Measurements from ENCODE around the gene IFIH1.

The IFIH1 gene

DNA sequence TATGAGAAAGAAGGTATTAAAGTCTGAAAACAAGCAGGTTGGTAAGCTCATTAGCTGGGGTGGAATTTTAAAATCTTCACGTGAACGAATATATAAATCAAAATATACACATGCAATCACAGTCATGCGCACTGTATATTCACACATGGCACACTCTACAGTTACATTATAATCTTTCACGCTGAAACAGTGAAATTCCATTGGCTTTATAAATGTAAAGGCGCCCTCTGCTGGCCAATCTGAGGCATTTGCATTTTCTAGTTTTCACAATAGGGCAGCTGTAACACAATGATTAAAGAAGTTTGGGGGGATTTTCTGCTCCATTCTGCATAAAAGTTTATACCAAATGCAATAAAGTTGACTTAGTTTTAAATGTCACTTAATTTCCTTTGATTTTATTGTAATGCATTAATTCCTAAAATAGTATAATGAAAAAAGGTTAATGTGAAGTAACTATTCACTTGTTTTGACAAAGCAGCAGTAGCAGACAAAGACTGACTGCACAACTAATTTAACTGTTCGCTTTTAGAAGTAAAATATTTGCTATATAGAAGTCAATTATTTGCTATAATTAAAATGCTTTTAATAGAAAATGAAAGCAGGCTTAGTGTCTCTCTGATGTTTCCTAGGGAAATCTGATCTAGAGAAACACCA, 17.2 kb downstream of the IFIH1 start:
- Histone ChIP-seq H2AK5ac (ENCODE audit: low read length) (no peak overlapping the region), H2BK5ac (ENCODE audit: low read depth, low read length, poor library complexity) (no peak overlapping the region), H4K12ac (ENCODE audit: low read depth, low read length) (no peak overlapping the region), H3K23ac (ENCODE audit: low read length) (no peak overlapping the region), H2BK120ac (ENCODE audit: insufficient read depth, low read length, poor library complexity) (no peak overlapping the region), H3K18ac (ENCODE audit: low read length) (no peak overlapping the region), H4K91ac (ENCODE audit: low read depth, low read length) (no peak overlapping the region), H3K4me1 (ENCODE audit: control insufficient read depth in 1 of 2, insufficient read depth in 2 of 2, low read length in 2 of 2) (no peaks in the 10 kb centered on the region), H3K9ac (ENCODE audit: low read length) (no peak overlapping the region), H3K79me1 (ENCODE audit: low read length) (no peaks in the 10 kb centered on the region), H2BK12ac (ENCODE audit: low read length) (no peak overlapping the region), H3K9me3 (ENCODE audit: insufficient read depth, low read depth, low read length) (no peaks in the 10 kb centered on the region), H3K4ac (ENCODE audit: low read depth, low read length) (no peak overlapping the region), H3K4me2 (ENCODE audit: low read length) (no peak overlapping the region), H3K14ac (ENCODE audit: low read length) (no peak overlapping the region), H3K36me3 (ENCODE audit: control insufficient read depth in 1 of 2, insufficient read depth in 2 of 2, low read length in 2 of 2) (no peaks in the 10 kb centered on the region), H3K4me3 (ENCODE audit: low read depth, low read length) (no peak overlapping the region), H3K27me3 (ENCODE audit: insufficient read depth, low read length) (no peaks in the 10 kb centered on the region), H3K79me2 (ENCODE audit: control insufficient read depth, insufficient read depth, low read length, poor library complexity) (no peaks in the 10 kb centered on the region), H2AFZ (ENCODE audit: insufficient read depth, low read length, poor library complexity) (no peak overlapping the region), H4K8ac (ENCODE audit: low read depth, low read length) (no peak overlapping the region), H3K27ac (ENCODE audit: low read depth, low read length) (no peak overlapping the region)
- no CpG with 5 or more reads among the region's 6 CpGs for WGBS (ENCODE audit: extremely low coverage, insufficient coverage, insufficient read length)
- peak; percentile 39 to 84 for DNase-seq

DNA sequence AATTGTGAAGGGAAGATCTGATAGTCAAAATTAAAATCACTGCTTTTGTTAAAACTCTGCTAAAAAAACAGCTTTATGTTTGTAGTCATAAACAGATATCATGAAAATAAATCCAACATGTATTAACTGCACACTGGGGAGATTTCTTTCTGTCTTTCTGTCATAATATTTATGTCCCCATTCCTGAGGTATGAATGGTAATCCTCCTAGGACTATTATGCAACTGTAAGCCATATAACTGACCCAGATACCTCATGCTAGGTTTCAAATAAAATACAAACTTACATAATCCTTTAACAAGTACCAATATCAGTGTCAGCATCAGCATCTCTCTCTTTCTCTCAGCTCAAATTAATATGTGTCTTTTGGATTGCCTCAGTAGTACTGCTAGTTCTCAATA, 18.2 kb downstream of the IFIH1 start:
- H2AK5ac ChIP-seq (ENCODE audit: low read length): no peak overlapping the region
- H2AFZ ChIP-seq (ENCODE audit: insufficient read depth, low read length, poor library complexity): no peak overlapping the region
- no peak overlapping the region for H3K4me2 ChIP-seq (ENCODE audit: low read length)
- H3K9me3 ChIP-seq (ENCODE audit: insufficient read depth, low read depth, low read length): no peaks in the 10 kb centered on the region
- peaks cover 2% of the 10 kb centered on the region for H3K79me1 ChIP-seq (ENCODE audit: low read length)
- H3K18ac ChIP-seq (ENCODE audit: low read length): no peak overlapping the region
- DNase-seq: no peak
- H2BK5ac ChIP-seq (ENCODE audit: low read depth, low read length, poor library complexity): no peak overlapping the region
- H2BK120ac ChIP-seq (ENCODE audit: insufficient read depth, low read length, poor library complexity): no peak overlapping the region
- no peak overlapping the region for H3K23ac ChIP-seq (ENCODE audit: low read length)
- no peak overlapping the region for H4K8ac ChIP-seq (ENCODE audit: low read depth, low read length)
- no peak overlapping the region for H4K12ac ChIP-seq (ENCODE audit: low read depth, low read length)
- no peak overlapping the region for H2BK12ac ChIP-seq (ENCODE audit: low read length)
- H3K4ac ChIP-seq (ENCODE audit: low read depth, low read length): no peak overlapping the region
- H3K4me3 ChIP-seq (ENCODE audit: low read depth, low read length): no peak overlapping the region
- H3K9ac ChIP-seq (ENCODE audit: low read length): no peak overlapping the region
- H3K27me3 ChIP-seq (ENCODE audit: insufficient read depth, low read length): no peaks in the 10 kb centered on the region
- no peak overlapping the region for H3K27ac ChIP-seq (ENCODE audit: low read depth, low read length)
- H3K79me2 ChIP-seq (ENCODE audit: control insufficient read depth, insufficient read depth, low read length, poor library complexity): no peaks in the 10 kb centered on the region
- no peaks in the 10 kb centered on the region for H3K4me1 ChIP-seq (ENCODE audit: control insufficient read depth in 1 of 2, insufficient read depth in 2 of 2, low read length in 2 of 2)
- H3K36me3 ChIP-seq (ENCODE audit: control insufficient read depth in 1 of 2, insufficient read depth in 2 of 2, low read length in 2 of 2): no peaks in the 10 kb centered on the region
- H3K14ac ChIP-seq (ENCODE audit: low read length): no peak overlapping the region
- H4K91ac ChIP-seq (ENCODE audit: low read depth, low read length): no peak overlapping the region

DNA sequence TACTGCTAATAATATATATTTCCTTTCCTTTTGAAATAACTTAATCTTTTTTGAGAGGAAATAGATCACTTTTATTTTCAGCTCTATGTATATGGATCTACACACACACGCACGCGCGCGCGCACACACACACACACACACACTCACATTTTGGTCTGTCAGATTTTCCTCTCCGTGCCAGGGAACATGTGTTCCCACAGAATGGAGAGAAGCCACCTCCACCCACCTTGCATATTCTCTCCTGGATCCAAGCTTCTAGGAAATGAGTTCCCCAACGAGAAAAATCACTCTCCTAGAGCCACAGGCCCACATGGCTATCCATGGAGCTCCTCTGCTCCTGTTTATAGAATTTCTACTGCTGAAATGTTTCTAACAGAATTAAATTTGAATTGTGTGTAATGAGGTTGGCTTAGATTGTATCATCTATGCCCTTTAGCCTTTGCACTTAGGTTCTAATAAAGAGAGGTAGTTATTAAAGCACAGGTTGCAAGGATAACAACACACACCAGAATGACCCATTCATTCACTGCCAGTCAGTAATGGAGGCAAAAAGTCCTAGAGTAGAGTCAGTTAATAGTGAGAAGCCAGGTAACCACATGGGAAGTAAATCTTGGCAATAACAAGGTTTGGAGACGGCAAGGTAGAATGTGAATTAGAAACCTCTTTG, 19.7 kb downstream of the IFIH1 start:
- Histone ChIP-seq H2AK5ac (ENCODE audit: low read length) (no peak overlapping the region), H3K4ac (ENCODE audit: low read depth, low read length) (no peak overlapping the region), H2BK120ac (ENCODE audit: insufficient read depth, low read length, poor library complexity) (no peak overlapping the region), H3K4me2 (ENCODE audit: low read length) (no peak overlapping the region), H3K27me3 (ENCODE audit: insufficient read depth, low read length) (no peaks in the 10 kb centered on the region), H3K27ac (ENCODE audit: low read depth, low read length) (no peak overlapping the region), H3K23ac (ENCODE audit: low read length) (no peak overlapping the region), H3K14ac (ENCODE audit: low read length) (no peak overlapping the region), H4K91ac (ENCODE audit: low read depth, low read length) (no peak overlapping the region), H3K79me2 (ENCODE audit: control insufficient read depth, insufficient read depth, low read length, poor library complexity) (no peaks in the 10 kb centered on the region), H2AFZ (ENCODE audit: insufficient read depth, low read length, poor library complexity) (no peak overlapping the region), H3K4me1 (ENCODE audit: control insufficient read depth in 1 of 2, insufficient read depth in 2 of 2, low read length in 2 of 2) (no peaks in the 10 kb centered on the region), H3K79me1 (ENCODE audit: low read length) (peaks cover 2% of the 10 kb centered on the region), H3K9ac (ENCODE audit: low read length) (no peak overlapping the region), H4K12ac (ENCODE audit: low read depth, low read length) (no peak overlapping the region), H3K36me3 (ENCODE audit: control insufficient read depth in 1 of 2, insufficient read depth in 2 of 2, low read length in 2 of 2) (no peaks in the 10 kb centered on the region), H3K9me3 (ENCODE audit: insufficient read depth, low read depth, low read length) (no peaks in the 10 kb centered on the region), H2BK5ac (ENCODE audit: low read depth, low read length, poor library complexity) (no peak overlapping the region), H4K8ac (ENCODE audit: low read depth, low read length) (no peak overlapping the region), H3K18ac (ENCODE audit: low read length) (no peak overlapping the region), H2BK12ac (ENCODE audit: low read length) (peak overlapping the region; percentile 31), H3K4me3 (ENCODE audit: low read depth, low read length) (no peak overlapping the region)
- WGBS (ENCODE audit: extremely low coverage, insufficient coverage, insufficient read length): no CpG with 5 or more reads among the region's 9 CpGs
- DNase-seq: no peak

DNA sequence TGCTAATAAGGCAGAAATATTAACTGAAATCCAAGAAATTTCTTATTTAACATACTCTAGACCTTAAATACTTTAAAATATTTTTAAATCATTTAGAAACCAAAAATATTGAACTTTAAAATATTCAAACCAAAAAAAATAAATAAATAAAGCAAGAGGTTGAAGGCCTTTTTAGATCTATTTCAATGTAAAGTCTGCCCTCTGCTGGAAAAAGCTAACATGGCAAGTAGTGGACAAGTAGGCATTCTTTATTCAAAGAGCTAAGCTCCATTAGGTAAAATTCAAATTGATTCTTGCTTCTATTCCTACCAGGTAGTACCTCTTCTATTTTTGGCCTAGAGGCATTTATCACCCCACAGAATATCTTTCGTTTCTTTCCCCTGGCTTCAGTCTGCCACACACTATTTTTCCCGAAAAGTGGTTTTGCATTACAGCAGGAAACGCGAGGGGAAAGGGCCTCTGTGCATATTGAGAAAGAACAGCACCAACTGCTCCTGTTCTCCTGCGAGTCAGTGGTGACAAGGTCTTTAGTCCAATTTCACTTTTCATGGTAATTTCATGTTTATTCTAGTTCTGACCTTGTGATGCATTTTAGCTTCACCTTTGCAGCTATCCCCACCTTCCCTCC, 20.4 kb downstream of the IFIH1 start:
- no CpG with 5 or more reads among the region's 5 CpGs for WGBS (ENCODE audit: extremely low coverage, insufficient coverage, insufficient read length)
- Histone ChIP-seq H3K79me1 (ENCODE audit: low read length) (peaks cover 2% of the 10 kb centered on the region), H3K4me1 (ENCODE audit: control insufficient read depth in 1 of 2, insufficient read depth in 2 of 2, low read length in 2 of 2) (no peaks in the 10 kb centered on the region), H3K4me3 (ENCODE audit: low read depth, low read length) (no peak overlapping the region), H2BK5ac (ENCODE audit: low read depth, low read length, poor library complexity) (no peak overlapping the region), H2AFZ (ENCODE audit: insufficient read depth, low read length, poor library complexity) (no peak overlapping the region), H4K8ac (ENCODE audit: low read depth, low read length) (no peak overlapping the region), H4K12ac (ENCODE audit: low read depth, low read length) (no peak overlapping the region), H2BK12ac (ENCODE audit: low read length) (no peak overlapping the region), H3K4ac (ENCODE audit: low read depth, low read length) (no peak overlapping the region), H3K23ac (ENCODE audit: low read length) (no peak overlapping the region), H3K27ac (ENCODE audit: low read depth, low read length) (no peak overlapping the region), H4K91ac (ENCODE audit: low read depth, low read length) (no peak overlapping the region), H3K9me3 (ENCODE audit: insufficient read depth, low read depth, low read length) (no peaks in the 10 kb centered on the region), H3K27me3 (ENCODE audit: insufficient read depth, low read length) (no peaks in the 10 kb centered on the region), H3K36me3 (ENCODE audit: control insufficient read depth in 1 of 2, insufficient read depth in 2 of 2, low read length in 2 of 2) (no peaks in the 10 kb centered on the region), H3K18ac (ENCODE audit: low read length) (no peak overlapping the region), H3K4me2 (ENCODE audit: low read length) (no peak overlapping the region), H3K9ac (ENCODE audit: low read length) (no peak overlapping the region), H3K79me2 (ENCODE audit: control insufficient read depth, insufficient read depth, low read length, poor library complexity) (no peaks in the 10 kb centered on the region), H3K14ac (ENCODE audit: low read length) (no peak overlapping the region), H2BK120ac (ENCODE audit: insufficient read depth, low read length, poor library complexity) (no peak overlapping the region), H2AK5ac (ENCODE audit: low read length) (no peak overlapping the region)
- DNase-seq: peak; percentile 64 to 95

Measured in trophoblast cell (in vitro differentiated cells and primary cell).